ENCODE measurements around the gene ZDHHC9. TPM values are rescaled to one million over a fixed set of nuclear protein-coding genes. Genes with fewer than 3 reads are reported as not detected.

The ZDHHC9 gene
- total and polyA plus RNA-seq, 2 of the 4 experiments (the other 2 are of a cell fraction) = 17.7 to 28.4 TPM

GRCh38 chrX:129772796-129773431 is 70.8 kb downstream of the ZDHHC9 start:
- in situ Hi-C loops (cut with MboI; ENCODE audit: low sequenced_read_pairs) (no loop called here), dilution Hi-C loops (cut with HindIII; ENCODE audit: low sequenced_read_pairs, unreplicated experiment) (no loop called here)

More at GRCh38 chrX:129772796-129773431, 70.8 kb downstream of the ZDHHC9 start:
- POLR2A ChIA-PET (ENCODE audit: unreplicated experiment) = interaction anchor here (0.5 kb wide), 1 partner anchor 286 kb away, joined by 5 read pairs; no protein-coding TSS in a partner anchor
- Histone ChIP-seq H2BK5ac (ENCODE audit: low read depth, low read length, poor library complexity, severe bottlenecking) (no peak overlapping the region), H3K4me1 (ENCODE audit: control insufficient read depth, insufficient read depth, low read length) (no peaks in the 10 kb centered on the region), H2BK120ac (ENCODE audit: low read depth, low read length) (no peak overlapping the region), H4K20me1 (ENCODE audit: insufficient read depth, low read length) (no peaks in the 10 kb centered on the region), H3K27me3 (ENCODE audit: control insufficient read depth, insufficient read depth, low read length) (peaks cover 14% of the 10 kb centered on the region), H3K4me3 (ENCODE audit: insufficient read depth, low read depth, low read length) (no peak overlapping the region), H3K9me1 (ENCODE audit: insufficient read depth, low read length) (no peaks in the 10 kb centered on the region), H3K36me3 (ENCODE audit: control insufficient read depth, insufficient read depth, low read length) (no peaks in the 10 kb centered on the region), H4K8ac (ENCODE audit: low read depth in 2 of 2, low read length in 2 of 2) (no peak overlapping the region), H2AFZ (replicated peaks; ENCODE audit: low read length, poor library complexity) (no peak overlapping the region), H2BK15ac (ENCODE audit: low read depth, low read length) (no peak overlapping the region), H4K5ac (ENCODE audit: low read depth, low read length) (no peak overlapping the region), H3K14ac (replicated peaks; ENCODE audit: low read depth, low read length) (no peak overlapping the region), H3K9me3 (ENCODE audit: control insufficient read depth, insufficient read depth, low read length) (no peaks in the 10 kb centered on the region), H3K79me1 (ENCODE audit: low read depth in 1 of 2, low read length in 2 of 2) (no peaks in the 10 kb centered on the region), H2BK20ac (ENCODE audit: low read depth, low read length) (no peak overlapping the region), H3K4me2 (ENCODE audit: low read depth, low read length) (no peak overlapping the region), H3K27ac (ENCODE audit: insufficient read depth, low read length) (no peak overlapping the region), H2AK5ac (ENCODE audit: low read depth, low read length) (no peak overlapping the region), H3K23ac (ENCODE audit: low read depth, low read length) (no peak overlapping the region), H3K56ac (ENCODE audit: extremely low read depth, insufficient read depth, low read length) (no peak overlapping the region), H3K18ac (ENCODE audit: low read depth, low read length) (no peak overlapping the region), H3K9ac (ENCODE audit: low read depth, low read length) (no peak overlapping the region), H2AK9ac (replicated peaks; ENCODE audit: low read depth, low read length, poor library complexity) (no peak overlapping the region), H4K91ac (ENCODE audit: insufficient read depth, low read depth, low read length) (no peak overlapping the region), H3K4ac (ENCODE audit: low read depth, low read length) (no peak overlapping the region)
- BruUV-seq (replicated peaks) = no TSS peak
- intact Hi-C loops (cut with micrococcal nuclease) = no loop called here
- DNase-seq = no peak
- WGBS, 2 experiments (ENCODE audit: extremely low coverage in 2 of 2, insufficient read length in 1 of 2) = no CpG with 5 or more reads among the region's 14 CpGs
- CTCF ChIA-PET = no interaction called here
- TF ChIP-seq, protein P1, sequence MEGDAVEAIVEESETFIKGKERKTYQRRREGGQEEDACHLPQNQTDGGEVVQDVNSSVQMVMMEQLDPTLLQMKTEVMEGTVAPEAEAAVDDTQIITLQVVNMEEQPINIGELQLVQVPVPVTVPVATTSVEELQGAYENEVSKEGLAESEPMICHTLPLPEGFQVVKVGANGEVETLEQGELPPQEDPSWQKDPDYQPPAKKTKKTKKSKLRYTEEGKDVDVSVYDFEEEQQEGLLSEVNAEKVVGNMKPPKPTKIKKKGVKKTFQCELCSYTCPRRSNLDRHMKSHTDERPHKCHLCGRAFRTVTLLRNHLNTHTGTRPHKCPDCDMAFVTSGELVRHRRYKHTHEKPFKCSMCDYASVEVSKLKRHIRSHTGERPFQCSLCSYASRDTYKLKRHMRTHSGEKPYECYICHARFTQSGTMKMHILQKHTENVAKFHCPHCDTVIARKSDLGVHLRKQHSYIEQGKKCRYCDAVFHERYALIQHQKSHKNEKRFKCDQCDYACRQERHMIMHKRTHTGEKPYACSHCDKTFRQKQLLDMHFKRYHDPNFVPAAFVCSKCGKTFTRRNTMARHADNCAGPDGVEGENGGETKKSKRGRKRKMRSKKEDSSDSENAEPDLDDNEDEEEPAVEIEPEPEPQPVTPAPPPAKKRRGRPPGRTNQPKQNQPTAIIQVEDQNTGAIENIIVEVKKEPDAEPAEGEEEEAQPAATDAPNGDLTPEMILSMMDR (conservative IDR thresholded peaks at IDR 0.05; ENCODE audit: low read depth, low read length) = no peak
- TF ChIP-seq SMC3 (IDR thresholded peaks at IDR 0.05; ENCODE audit: low read depth, low read length) = no peak
- no peak for TF ChIP-seq MXI1 (IDR thresholded peaks at IDR 0.05; ENCODE audit: borderline replicate concordance, low read depth, low read length)
- no peak for TF ChIP-seq CHD1 (IDR thresholded peaks at IDR 0.05; ENCODE audit: low read depth, low read length)
- no peak for TF ChIP-seq MAZ (IDR thresholded peaks at IDR 0.05; ENCODE audit: borderline replicate concordance, low read depth, low read length)
- no peak for TF ChIP-seq FOS (IDR thresholded peaks at IDR 0.05; ENCODE audit: low read depth, low read length)
- no peak for TF ChIP-seq CEBPB (IDR thresholded peaks at IDR 0.05; ENCODE audit: low read depth, low read length)
- TF ChIP-seq RCOR1 (IDR thresholded peaks at IDR 0.05; ENCODE audit: insufficient replicate concordance, low read length) = no peak
- TF ChIP-seq RAD21 (IDR thresholded peaks at IDR 0.05; ENCODE audit: low read length) = no peak
- no peak for TF ChIP-seq RFX5 (IDR thresholded peaks at IDR 0.05; ENCODE audit: low read depth, low read length)
- no peak for TF ChIP-seq BHLHE40 (IDR thresholded peaks at IDR 0.05; ENCODE audit: low read depth, low read length)
- TF ChIP-seq NFE2L2 (IDR thresholded peaks at IDR 0.05; ENCODE audit: low read depth, low read length) = no peak
- TF ChIP-seq MAFK (IDR thresholded peaks at IDR 0.05; ENCODE audit: low read depth, low read length) = no peak
- TF ChIP-seq, protein P2, sequence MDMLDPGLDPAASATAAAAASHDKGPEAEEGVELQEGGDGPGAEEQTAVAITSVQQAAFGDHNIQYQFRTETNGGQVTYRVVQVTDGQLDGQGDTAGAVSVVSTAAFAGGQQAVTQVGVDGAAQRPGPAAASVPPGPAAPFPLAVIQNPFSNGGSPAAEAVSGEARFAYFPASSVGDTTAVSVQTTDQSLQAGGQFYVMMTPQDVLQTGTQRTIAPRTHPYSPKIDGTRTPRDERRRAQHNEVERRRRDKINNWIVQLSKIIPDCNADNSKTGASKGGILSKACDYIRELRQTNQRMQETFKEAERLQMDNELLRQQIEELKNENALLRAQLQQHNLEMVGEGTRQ (IDR thresholded peaks at IDR 0.05; ENCODE audit: low read depth, low read length) = no peak
- TF ChIP-seq, protein P3, sequence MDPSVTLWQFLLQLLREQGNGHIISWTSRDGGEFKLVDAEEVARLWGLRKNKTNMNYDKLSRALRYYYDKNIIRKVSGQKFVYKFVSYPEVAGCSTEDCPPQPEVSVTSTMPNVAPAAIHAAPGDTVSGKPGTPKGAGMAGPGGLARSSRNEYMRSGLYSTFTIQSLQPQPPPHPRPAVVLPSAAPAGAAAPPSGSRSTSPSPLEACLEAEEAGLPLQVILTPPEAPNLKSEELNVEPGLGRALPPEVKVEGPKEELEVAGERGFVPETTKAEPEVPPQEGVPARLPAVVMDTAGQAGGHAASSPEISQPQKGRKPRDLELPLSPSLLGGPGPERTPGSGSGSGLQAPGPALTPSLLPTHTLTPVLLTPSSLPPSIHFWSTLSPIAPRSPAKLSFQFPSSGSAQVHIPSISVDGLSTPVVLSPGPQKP (IDR thresholded peaks at IDR 0.05; ENCODE audit: borderline replicate concordance, low read depth, low read length) = no peak
- no peak for TF ChIP-seq POLR2A (IDR thresholded peaks at IDR 0.05; ENCODE audit: low read depth, low read length)
- no peak for ATAC-seq (ENCODE audit: low read depth)

Measured in IMR-90 (cell line).